ENCODE measurements around the gene CYB561D2. TPM values are rescaled to one million over a fixed set of nuclear protein-coding genes. Genes with fewer than 3 reads are reported as not detected.

The CYB561D2 gene
- total RNA-seq, 4 donors from 2014 or later: 3.6 to 23.8 (median 11.3) TPM

DNA sequence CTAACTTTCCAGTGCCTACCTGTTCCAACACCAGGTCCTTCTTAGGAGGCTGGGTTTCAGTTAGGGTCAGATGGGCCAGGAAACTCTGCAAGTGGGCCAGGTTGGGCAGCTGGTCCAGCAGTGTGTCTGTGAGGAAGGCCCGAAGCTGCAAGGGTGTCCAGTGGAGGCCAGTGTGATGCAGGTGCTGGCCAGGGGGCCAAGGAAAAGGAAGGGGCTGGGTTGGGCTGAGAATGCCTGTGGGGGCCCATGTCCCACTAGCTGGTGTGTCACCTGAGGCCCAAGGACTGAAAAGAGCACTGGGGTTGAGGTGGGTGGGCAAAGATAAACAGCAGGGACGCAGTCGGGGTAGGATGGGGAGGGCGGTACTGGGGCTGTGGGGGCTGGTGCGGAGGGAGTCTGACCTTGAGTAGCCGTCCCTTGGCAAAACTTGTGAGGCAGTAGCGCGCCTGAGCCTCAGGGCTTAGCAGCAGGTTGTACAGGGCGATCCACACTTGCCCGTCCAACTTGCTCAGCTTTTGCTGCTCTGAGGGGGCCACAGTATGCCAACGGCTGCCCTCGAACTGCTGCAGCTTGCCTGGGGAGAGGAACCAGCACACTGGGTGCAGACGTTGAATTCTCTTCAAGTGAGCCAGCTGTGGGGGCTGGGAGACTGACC is 8.5 kb upstream of the CYB561D2 start:
- Histone ChIP-seq H3K36me3 (no peaks in the 10 kb centered on the region), H3K27ac (no peak overlapping the region), H3K4me1 (peaks cover 0 to 19% of the 10 kb centered on the region in 2 donors), H3K9me3 (no peaks in the 10 kb centered on the region), H3K27me3 (no peaks in the 10 kb centered on the region), H3K4me3 (no peak overlapping the region)
- DNase-seq: no peak
- TF ChIP-seq, protein P1, sequence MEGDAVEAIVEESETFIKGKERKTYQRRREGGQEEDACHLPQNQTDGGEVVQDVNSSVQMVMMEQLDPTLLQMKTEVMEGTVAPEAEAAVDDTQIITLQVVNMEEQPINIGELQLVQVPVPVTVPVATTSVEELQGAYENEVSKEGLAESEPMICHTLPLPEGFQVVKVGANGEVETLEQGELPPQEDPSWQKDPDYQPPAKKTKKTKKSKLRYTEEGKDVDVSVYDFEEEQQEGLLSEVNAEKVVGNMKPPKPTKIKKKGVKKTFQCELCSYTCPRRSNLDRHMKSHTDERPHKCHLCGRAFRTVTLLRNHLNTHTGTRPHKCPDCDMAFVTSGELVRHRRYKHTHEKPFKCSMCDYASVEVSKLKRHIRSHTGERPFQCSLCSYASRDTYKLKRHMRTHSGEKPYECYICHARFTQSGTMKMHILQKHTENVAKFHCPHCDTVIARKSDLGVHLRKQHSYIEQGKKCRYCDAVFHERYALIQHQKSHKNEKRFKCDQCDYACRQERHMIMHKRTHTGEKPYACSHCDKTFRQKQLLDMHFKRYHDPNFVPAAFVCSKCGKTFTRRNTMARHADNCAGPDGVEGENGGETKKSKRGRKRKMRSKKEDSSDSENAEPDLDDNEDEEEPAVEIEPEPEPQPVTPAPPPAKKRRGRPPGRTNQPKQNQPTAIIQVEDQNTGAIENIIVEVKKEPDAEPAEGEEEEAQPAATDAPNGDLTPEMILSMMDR (IDR thresholded peaks at IDR 0.05): no peak
- TF ChIP-seq POLR2A (IDR thresholded peaks at IDR 0.05): no peak
- intact Hi-C loops (cut with DNase I; ENCODE audit: low total_unique reads): no loop called here

- no peak overlapping the region for H3K4me3 ChIP-seq
- H3K27ac ChIP-seq: no peak overlapping the region
- H3K9me3 ChIP-seq: no peaks in the 10 kb centered on the region
- TF ChIP-seq, protein P1 (IDR thresholded peaks at IDR 0.05): no peak
- TF ChIP-seq POLR2A (IDR thresholded peaks at IDR 0.05): no peak
- DNase-seq: no peak
- H3K27me3 ChIP-seq: no peaks in the 10 kb centered on the region
- no peaks in the 10 kb centered on the region for H3K36me3 ChIP-seq
- intact Hi-C loops (cut with DNase I; ENCODE audit: low total_unique reads): no loop called here
- H3K4me1 ChIP-seq: peaks cover 0 to 19% of the 10 kb centered on the region in 2 donors
Measured at GRCh38 chr3:50342813-50343633, 7.6 kb upstream of the CYB561D2 start.

DNA sequence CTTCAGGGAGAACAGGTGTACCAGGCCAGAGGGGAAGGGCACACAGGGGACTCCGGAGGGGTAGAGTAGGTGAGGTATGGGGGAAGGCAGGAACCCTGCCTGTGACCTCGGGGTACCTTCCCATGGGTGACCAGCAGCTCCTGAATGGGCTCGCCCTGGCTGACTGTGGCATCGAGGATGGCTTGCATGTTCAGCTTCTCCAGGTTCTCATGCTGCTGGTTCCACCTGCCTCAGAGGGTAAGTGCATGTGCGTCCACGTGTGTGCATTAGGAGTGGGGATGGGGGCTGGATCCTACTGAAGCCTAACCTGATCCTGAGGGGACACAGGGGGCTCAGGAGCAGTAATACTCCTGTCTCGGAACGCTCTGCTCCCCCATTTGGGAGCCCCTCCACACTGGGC is 5.7 kb upstream of the CYB561D2 start:
- Histone ChIP-seq H3K4me1 (peaks cover 0 to 19% of the 10 kb centered on the region in 2 donors), H3K9me3 (no peaks in the 10 kb centered on the region), H3K27ac (no peak overlapping the region), H3K27me3 (no peaks in the 10 kb centered on the region), H3K4me3 (no peak overlapping the region), H3K36me3 (no peaks in the 10 kb centered on the region)
- no peak for DNase-seq
- TF ChIP-seq POLR2A (IDR thresholded peaks at IDR 0.05): no peak
- TF ChIP-seq, protein P1 (IDR thresholded peaks at IDR 0.05): no peak
- intact Hi-C loops (cut with DNase I; ENCODE audit: low total_unique reads): no loop called here

GRCh38 chr3:50345586-50346234 is 5.0 kb upstream of the CYB561D2 start, which contains the start of gene ZMYND10:
Gene ZMYND10 (minus strand): TSS chr3:50345732. CDS start chr3:50345579, 153 bp downstream.
- Histone ChIP-seq H3K4me1 (peaks cover 0 to 19% of the 10 kb centered on the region in 2 donors), H3K36me3 (no peaks in the 10 kb centered on the region), H3K27ac (no peak within 1 kb of the TSS), H3K4me3 (peak within 1 kb of the TSS; percentile 14 to 17), H3K27me3 (no peaks in the 10 kb centered on the region), H3K9me3 (no peaks in the 10 kb centered on the region)
- TF ChIP-seq, protein P1 (IDR thresholded peaks at IDR 0.05): no peak
- TF ChIP-seq POLR2A (IDR thresholded peaks at IDR 0.05): no peak
- intact Hi-C loops (cut with DNase I; ENCODE audit: low total_unique reads): loop anchor here (2.0 kb wide), 1 partner anchor 197 kb away; no protein-coding TSS in a partner anchor
- peak; percentile 55 to 72 for DNase-seq
